Muscle of leg (tissue), 11 donors: ENCODE data around the gene TTC27. TPM values are rescaled to one million over a fixed set of nuclear protein-coding genes. Genes with fewer than 3 reads are reported as not detected.

Source experiments
- DNase-seq: peaks from one replicate; pipeline ENCODE4 v3.0.0; 2013
- H3K27ac ChIP-seq: one replicate; pipeline ENCODE4 v1.5.1; 2013; ENCODE audit warnings: mild to moderate bottlenecking, low read length, control low read depth
- H3K27me3 ChIP-seq: one replicate; pipeline ENCODE4 v1.6.1; 2013; ENCODE audit warnings: low read length; ENCODE audit not compliant: control insufficient read depth, insufficient read depth
- H3K36me3 ChIP-seq: one replicate; pipeline ENCODE4 v1.6.1; 2013; ENCODE audit warnings: low read length; ENCODE audit not compliant: control insufficient read depth, insufficient read depth
- H3K4me1 ChIP-seq: one replicate; pipeline ENCODE4 v1.6.1; 2013; ENCODE audit warnings: low read length; ENCODE audit not compliant: control insufficient read depth, insufficient read depth
- H3K4me3 ChIP-seq: one replicate; pipeline ENCODE4 v1.5.1; 2013; ENCODE audit warnings: low read length, control low read depth
- H3K9me3 ChIP-seq: replicated peaks from 2 replicates; pipeline ENCODE4 v1.6.1; 2013; ENCODE audit warnings: low read depth, low read length; ENCODE audit not compliant: control insufficient read depth
- WGBS: methylation state at CpG from one replicate; pipeline ENCODE4 v1.1.5; 2013; ENCODE audit warnings: missing lambda C conversion rate; ENCODE audit not compliant: insufficient coverage; 5-methylcytosine and 5-hydroxymethylcytosine counted together
- polyA plus RNA-seq, 8 donors: library from polyadenylated mRNA; unstranded; fragments of 120-200 nt; gene quantifications; one replicate each; pipeline versions ENCODE4 v1.2.1 to v1.2.3, GENCODE V29; 2013; ENCODE audit warnings: inconsistent platforms in 1 of 8, low replicate concordance in 1 of 8; ENCODE audit not compliant: insufficient read length in 8 of 8, insufficient read depth in 1 of 8
- total RNA-seq: library from RNA; stranded (reverse); fragments of 120-200 nt; gene quantifications from one replicate; pipeline ENCODE4 v1.2.4, GENCODE V29; 2013

TTC27 gene
- total and polyA plus RNA-seq, 9 donors, result 13.0 to 21.8 (median 16.3) TPM

DNA sequence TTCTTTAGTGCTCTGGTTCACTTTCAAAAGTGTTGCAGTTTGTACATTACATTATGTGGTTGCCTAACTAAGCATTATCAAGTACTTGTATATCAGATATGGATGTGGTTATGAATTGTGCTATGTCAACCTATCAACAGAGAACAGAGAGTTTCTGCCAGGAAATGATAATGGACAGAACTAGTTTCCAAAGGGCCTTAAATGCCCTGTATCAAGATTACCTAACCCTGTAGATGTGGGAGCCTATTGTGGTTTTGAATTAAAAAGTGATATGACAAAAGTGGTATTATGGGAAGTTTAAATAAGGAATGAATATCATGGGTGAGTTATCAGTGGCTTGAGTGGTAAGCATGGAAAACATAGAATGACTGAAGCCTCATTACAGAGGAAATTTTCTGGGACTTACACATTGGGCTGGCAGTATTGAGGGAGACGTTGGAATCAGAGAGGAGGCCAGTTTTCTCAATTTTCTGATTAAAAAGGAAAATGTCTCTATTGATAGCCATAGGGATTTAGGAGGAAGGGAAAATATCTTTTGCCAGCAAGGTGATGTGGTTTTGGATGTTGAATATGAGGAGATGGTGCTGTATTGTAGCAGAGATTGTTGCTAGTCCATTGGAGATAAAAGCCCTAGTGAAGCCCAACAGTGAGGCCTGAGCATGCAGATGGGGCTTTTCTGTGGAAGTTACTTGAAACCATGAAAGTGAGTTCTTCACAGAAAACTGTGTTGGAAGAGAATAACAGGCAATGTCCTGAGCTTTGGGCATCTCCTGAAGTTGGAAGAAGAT, 140.7 kb downstream of the TTC27 start:
- no peak overlapping the region for H3K27ac ChIP-seq
- H3K4me1 ChIP-seq, result peaks cover 3% of the 10 kb centered on the region
- 71% methylated on average over 1 of the region's 1 CpG for WGBS
- H3K27me3 ChIP-seq, result no peaks in the 10 kb centered on the region
- no peak overlapping the region for H3K4me3 ChIP-seq
- no peaks in the 10 kb centered on the region for H3K9me3 ChIP-seq
- no peak for DNase-seq
- H3K36me3 ChIP-seq, result no peaks in the 10 kb centered on the region

DNA sequence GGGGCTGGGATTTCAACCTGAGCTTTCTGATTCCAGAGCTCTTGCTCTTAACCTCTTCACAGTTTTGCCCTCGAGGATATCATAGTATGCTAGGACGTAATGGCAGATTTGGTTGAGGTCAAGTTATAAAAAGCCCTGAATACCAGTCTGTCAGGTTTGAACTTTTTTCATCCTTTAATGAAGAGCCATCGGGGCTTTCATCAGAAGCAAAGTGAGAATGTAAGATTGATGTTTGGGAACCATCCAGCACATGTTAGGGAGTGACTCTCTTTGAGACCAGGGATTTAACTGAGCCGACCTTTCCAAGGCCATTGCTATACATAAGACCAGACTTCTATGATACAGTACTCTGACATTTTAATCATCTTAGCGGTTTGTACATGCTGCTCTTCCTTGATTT, 142.5 kb downstream of the TTC27 start:
- no peak overlapping the region for H3K4me3 ChIP-seq

DNA sequence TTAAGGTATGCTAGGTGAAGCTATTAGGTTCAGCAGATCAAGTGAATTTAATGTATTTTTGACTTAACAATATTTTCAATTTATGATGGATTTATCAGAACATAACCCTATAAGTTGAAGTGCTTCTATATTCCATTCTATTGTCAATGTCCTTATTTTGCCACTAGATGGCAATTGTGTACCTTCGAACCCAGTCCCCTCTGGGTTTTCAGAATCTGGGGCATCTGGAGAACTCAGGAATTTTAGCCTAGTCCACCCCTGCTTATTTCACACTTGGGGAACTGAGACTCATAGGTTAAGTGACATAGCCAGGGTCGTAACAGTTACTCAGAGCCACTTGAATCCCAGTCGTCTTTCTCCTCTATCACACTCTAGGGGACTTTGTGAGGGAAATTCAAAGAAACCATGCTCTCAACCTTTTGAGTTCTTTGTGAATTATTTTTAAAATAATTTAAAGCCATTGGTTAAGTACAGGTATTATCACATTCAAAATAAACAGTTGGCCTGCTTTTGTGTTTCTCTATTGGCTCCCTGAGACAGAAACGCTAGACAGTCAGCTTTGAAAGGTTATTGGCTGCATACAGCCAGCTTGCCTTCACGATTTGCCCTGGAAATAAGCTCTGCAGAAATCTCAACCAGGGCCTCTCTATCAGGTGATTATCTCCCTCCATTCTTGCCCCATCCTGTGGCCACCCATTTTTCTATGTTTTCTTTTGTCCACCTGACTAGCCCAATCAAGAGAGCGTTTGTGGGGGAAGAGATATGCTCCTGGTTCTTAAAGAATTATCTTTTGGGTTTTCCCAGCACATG, 145.0 kb downstream of the TTC27 start:
- no peaks in the 10 kb centered on the region for H3K9me3 ChIP-seq
- 34% methylated on average over 3 of the region's 6 CpGs for WGBS
- no peak overlapping the region for H3K27ac ChIP-seq
- DNase-seq, result peak; percentile 75
- no peak overlapping the region for H3K4me3 ChIP-seq
- peaks cover 3% of the 10 kb centered on the region for H3K4me1 ChIP-seq
- no peaks in the 10 kb centered on the region for H3K27me3 ChIP-seq
- H3K36me3 ChIP-seq, result no peaks in the 10 kb centered on the region

More for the DNA sequence above, 142.5 kb downstream of the TTC27 start:
- Histone ChIP-seq H3K27me3 (no peaks in the 10 kb centered on the region), H3K36me3 (no peaks in the 10 kb centered on the region), H3K9me3 (no peaks in the 10 kb centered on the region), H3K27ac (no peak overlapping the region), H3K4me1 (peaks cover 3% of the 10 kb centered on the region)
- no peak for DNase-seq
- no CpG with 5 or more reads among the region's 5 CpGs for WGBS

DNA sequence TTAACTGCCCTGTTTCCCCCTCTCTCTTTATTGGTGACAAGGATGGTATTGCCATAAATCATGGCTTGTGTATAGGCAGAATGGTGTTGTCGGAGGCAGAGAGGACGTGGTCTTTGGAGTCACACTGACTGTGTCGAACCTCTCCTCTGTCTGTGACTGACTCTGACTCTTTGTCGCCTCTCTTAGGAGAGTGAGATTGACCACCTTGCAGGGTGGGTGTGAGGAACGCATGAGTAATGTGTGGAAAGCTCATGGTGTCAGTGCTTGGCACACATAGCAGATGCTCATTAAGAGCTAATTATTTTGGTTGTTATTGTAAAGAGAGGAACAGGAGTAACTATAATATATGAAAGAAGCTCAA, 145.6 kb downstream of the TTC27 start:
- Histone ChIP-seq H3K4me1 (peaks cover 3% of the 10 kb centered on the region), H3K36me3 (no peaks in the 10 kb centered on the region), H3K9me3 (no peaks in the 10 kb centered on the region), H3K27ac (no peak overlapping the region), H3K4me3 (no peak overlapping the region), H3K27me3 (no peaks in the 10 kb centered on the region)
- 80% methylated on average over 3 of the region's 5 CpGs for WGBS
- DNase-seq, result no peak

DNA sequence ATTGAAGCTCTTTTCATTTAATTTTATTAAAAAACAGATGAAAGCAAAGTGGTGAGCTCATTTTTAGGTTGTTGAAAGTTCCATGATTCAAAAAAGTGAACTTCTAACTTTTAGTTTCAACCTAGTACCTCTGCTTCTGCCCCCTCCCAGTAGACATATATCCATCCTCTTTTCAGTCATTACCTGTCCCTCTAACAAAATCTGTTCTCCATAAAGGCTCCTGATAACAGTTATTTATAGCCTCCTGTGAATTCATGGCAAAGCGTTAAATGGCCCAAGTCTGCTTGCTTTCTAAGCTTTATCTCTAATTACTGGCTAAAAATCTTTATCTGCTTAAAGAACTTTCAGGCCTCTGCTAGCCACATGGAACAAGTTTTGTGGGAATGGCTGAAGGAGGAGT, 148.1 kb downstream of the TTC27 start:
- no peaks in the 10 kb centered on the region for H3K27me3 ChIP-seq
- peaks cover 2% of the 10 kb centered on the region for H3K9me3 ChIP-seq
- H3K27ac ChIP-seq, result no peak overlapping the region
- H3K4me3 ChIP-seq, result no peak overlapping the region
- H3K36me3 ChIP-seq, result no peaks in the 10 kb centered on the region
- no peak for DNase-seq
- no CpG with 5 or more reads among the region's 1 CpG for WGBS
- peaks cover 3% of the 10 kb centered on the region for H3K4me1 ChIP-seq

DNA sequence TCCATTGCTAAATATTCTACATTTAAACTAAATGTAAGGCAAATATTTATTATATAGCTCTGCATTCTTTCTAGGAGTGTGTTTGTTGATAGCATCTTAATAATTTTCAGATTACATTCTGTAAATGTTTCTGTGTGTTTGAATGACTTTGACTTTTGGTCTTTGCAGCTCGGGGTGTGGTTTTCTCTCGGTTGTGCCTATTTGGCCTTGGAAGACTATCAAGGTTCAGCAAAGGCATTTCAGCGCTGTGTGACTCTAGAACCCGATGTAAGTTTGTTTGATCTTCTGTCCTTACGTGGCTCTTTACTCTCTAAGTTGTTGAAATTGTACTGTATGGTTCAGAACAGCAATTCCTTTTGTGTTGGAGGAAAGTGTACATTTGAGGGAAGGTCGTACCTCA, 149.9 kb downstream of the TTC27 start:
- Histone ChIP-seq H3K36me3 (no peaks in the 10 kb centered on the region), H3K27me3 (no peaks in the 10 kb centered on the region), H3K9me3 (peaks cover 7% of the 10 kb centered on the region), H3K27ac (no peak overlapping the region), H3K4me3 (no peak overlapping the region), H3K4me1 (peaks cover 2% of the 10 kb centered on the region)
- WGBS, result 89% methylated on average over 5 of the region's 6 CpGs
- DNase-seq, result no peak

DNA sequence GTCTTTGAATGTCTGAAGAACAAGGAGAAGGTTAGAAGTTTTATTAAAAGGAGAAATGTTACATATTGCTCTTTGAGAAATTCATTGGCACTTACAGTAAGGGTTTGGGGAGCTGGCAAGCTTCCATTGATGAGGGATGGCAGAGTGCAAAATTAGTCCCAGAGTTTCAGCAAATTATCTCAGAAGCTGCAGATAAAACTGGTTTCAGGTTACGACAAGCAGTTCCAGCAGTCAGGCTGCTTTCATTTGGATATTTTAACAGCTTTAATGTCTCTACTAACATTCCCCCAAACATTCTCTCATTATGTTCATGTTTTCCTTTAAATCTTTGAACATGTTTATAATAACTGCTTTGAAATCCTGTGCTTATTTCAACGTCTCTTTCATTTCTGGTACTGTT, 153.1 kb downstream of the TTC27 start:
- Histone ChIP-seq H3K27ac (no peak overlapping the region), H3K4me3 (no peak overlapping the region), H3K36me3 (peaks cover 2% of the 10 kb centered on the region), H3K27me3 (no peaks in the 10 kb centered on the region), H3K9me3 (peaks cover 7% of the 10 kb centered on the region), H3K4me1 (no peaks in the 10 kb centered on the region)
- WGBS, result no CpG with 5 or more reads among the region's 2 CpGs
- no peak for DNase-seq

DNA sequence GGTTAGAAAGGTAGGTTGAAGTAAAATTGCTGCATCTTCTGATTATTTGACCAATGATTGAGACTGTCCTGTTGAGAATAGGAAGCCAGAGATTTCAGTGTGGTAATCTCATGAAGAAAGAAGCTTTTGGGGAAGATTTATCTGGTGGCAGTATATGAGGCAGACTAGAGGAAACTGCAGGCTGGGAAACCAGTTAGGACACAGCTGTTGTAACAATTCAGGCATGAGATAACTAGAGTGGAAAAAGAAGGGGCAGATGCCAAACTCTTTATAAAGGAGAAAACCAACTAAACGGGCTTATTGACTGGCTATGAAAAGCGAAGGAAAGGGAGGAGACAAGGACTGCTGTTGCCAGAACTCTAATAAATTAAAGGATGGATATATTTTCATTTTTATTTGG, 155.6 kb downstream of the TTC27 start:
- peak; percentile 85 for DNase-seq
- WGBS, result no CpG with 5 or more reads among the region's 2 CpGs
- peak overlapping the region; percentile 54 for H3K27ac ChIP-seq
- no peaks in the 10 kb centered on the region for H3K4me1 ChIP-seq
- no peak overlapping the region for H3K4me3 ChIP-seq
- peaks cover 7% of the 10 kb centered on the region for H3K9me3 ChIP-seq
- peaks cover 2% of the 10 kb centered on the region for H3K36me3 ChIP-seq
- H3K27me3 ChIP-seq, result no peaks in the 10 kb centered on the region

DNA sequence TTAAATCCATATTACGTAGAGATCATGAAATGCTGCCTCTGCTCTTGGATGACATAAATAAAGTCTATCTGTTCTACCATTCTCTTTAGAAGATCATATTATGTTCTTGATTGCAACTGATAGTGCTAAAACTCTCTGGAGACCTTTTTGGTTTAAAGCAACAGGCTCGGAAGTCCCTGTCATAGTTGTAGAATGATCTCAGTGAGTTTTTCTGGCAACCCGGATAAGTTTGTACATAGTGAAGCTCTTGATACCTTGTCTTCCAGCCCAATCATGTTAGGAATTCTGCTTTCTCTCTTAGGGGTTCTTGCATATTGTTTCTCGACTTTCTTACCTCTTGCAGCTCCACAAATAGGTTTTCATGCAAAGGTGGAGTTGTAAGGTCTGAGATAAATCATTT, 156.1 kb downstream of the TTC27 start:
- Histone ChIP-seq H3K36me3 (peaks cover 2% of the 10 kb centered on the region), H3K4me3 (no peak overlapping the region), H3K27ac (no peak overlapping the region), H3K9me3 (peaks cover 7% of the 10 kb centered on the region), H3K27me3 (no peaks in the 10 kb centered on the region), H3K4me1 (no peaks in the 10 kb centered on the region)
- WGBS, result no CpG with 5 or more reads among the region's 4 CpGs
- DNase-seq, result no peak

DNA sequence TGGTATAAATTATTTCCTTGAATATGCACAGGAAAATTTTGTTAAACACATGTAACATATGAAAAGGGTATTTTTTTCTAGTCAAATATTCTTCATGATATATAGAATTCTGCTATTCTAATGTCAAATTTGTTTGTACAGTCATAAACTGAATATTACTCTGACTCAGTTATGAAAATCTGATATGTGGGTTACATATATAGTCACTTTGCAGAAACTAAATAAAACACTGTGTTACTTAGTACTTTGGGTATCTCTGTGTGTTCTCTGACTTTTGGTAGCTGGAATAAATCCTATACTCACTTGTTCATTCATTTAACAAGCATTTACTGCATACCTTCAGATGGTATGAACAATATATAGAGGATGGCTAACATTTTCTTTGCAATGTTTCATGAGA, 159.4 kb downstream of the TTC27 start:
- Histone ChIP-seq H3K4me3 (no peak overlapping the region), H3K27ac (no peak overlapping the region), H3K4me1 (no peaks in the 10 kb centered on the region), H3K36me3 (peaks cover 2% of the 10 kb centered on the region), H3K27me3 (no peaks in the 10 kb centered on the region), H3K9me3 (no peaks in the 10 kb centered on the region)
- DNase-seq, result no peak
